Fibroblast of skin of abdomen (primary cell): ENCODE results near the gene MAGI2.
"Not testable (repeated sequence)": the region's sequence is repeated elsewhere in the genome, so short reads cannot be mapped to it uniquely, and the experiment has no call there.

Source experiments
- DNase-seq: peaks from one replicate; pipeline ENCODE4 v3.0.0-alpha.2; 2013

The MAGI2 gene

GRCh38 chr7:78329001-78329655 is 1124.3 kb downstream of the MAGI2 start:
- DNase-seq = peak; percentile 38

DNA sequence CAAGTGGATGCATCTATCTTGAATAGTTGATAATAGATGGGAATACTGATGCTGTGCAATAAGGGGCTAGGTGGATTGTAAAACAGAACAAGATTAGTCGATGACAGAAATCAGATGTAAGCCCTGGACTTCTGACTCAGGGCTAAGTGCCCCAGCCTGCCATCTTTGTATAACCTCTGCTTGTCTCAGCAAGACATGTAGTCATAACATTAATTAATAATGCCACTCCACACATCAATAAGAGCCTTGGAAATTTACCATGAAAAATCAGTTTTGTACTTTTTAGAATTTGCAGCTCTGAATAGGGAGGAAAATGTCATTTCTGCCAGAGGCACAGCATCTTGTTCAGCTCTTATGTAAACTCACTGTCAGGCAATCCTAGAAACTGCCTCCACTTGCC is 1125.7 kb downstream of the MAGI2 start:
- no peak for DNase-seq

- peak; percentile 29 for DNase-seq
Observed at GRCh38 chr7:78326876-78327275, 1126.6 kb downstream of the MAGI2 start.

DNA sequence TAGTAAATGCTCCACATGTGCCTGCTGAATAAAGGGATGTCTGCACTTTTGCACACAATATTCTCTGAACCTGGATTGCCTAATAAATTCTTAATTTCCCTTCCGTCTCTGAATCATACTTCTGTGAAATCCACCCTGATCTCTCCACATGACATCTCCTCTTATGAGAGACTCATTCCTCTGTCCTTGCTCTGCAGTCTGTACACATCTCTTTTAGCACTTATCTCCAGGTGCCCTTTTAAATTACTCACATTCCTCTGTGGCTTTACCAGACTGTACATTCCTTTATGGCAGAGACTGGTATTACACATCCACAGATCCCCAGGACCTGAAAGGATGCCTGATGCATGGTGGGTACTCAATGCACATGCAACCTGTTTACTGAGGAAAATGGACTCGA is 1127.3 kb downstream of the MAGI2 start:
- peak; percentile 77 for DNase-seq

DNA sequence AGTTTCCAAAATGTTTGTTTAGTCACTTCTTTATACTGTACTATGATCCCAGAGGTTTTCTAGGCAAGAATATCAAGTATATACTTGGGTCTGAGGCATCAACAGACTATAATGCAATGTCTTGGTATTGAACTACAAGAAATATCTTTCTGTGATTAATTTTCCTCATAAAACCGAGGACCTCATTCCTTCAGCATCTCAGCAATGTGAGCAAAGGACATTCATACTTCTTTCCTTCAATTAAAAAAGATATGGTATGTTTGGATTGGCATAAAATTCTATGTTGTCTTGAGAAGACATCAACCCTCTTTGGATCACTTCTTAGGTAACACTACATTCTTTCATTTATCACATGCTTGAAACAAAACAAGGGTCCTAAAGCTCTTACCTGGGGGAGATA is 1130.3 kb downstream of the MAGI2 start:
- DNase-seq = peak; percentile 38

DNA sequence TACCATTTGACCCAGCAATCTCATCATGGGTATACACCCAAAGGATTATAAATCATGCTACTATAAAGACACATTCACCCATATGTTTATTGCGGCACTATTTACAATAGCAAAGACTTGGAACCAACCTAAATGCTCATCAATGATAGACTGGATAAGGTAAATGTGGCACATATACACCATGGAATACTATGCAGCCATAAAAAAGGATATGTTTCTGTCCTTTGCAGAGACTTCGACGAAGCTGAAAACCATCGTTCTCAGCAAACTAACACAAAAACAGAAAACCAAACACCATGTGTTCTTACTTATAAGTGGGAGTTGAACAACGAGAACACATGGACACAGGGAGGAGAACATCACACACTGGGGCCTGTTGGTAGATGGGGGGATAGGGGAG is 1131.2 kb downstream of the MAGI2 start:
- DNase-seq = not testable (repeated sequence)

GRCh38 chr7:78317371-78317770 is 1136.1 kb downstream of the MAGI2 start:
- DNase-seq = no peak

GRCh38 chr7:78316110-78316509 is 1137.4 kb downstream of the MAGI2 start:
- no peak for DNase-seq

DNA sequence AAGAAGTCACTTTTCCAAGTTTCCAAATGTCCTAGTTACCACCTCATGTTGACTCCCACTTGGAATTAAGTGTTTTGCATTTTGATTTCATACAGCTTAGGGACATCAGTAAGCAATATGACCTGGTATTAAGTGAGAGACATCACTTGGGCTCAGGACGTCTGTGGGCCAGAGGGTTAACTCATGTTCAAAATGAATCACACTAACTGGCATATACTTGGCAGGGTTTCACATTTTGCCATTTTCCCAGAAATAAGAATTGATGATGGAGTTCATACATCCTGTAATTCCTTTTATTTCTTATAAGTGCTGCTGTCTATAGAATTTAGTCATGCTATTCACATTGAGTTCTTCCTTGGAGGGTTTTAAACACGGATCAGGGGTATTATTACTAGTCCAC is 1138.3 kb downstream of the MAGI2 start:
- DNase-seq = no peak

DNA sequence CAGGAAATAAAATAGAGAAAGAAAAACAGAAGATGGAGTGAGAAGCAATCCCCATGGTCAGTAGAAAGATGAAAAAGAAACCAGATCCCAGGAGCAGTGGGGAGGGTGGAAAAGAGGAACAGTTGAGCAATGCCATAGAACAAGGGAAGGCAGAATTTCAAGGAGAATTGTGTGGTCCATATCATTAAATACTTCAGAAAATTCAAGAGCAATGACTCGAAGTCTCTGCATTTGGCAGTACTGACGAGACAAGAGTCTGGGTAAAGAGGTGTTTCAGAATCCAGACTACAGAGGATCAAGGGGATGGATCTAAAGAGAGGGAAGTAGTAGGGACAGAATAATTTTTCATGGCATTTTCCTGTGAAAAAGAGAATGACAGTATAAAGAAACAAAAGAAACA is 1142.3 kb downstream of the MAGI2 start:
- peak; percentile 56 for DNase-seq

- DNase-seq = no peak
Observed at GRCh38 chr7:78307892-78308291, 1145.6 kb downstream of the MAGI2 start.

GRCh38 chr7:78306634-78307033 is 1146.8 kb downstream of the MAGI2 start:
- no peak for DNase-seq

- peak; percentile 94 for DNase-seq
Observed at GRCh38 chr7:78301407-78301806, 1152.1 kb downstream of the MAGI2 start.

DNA sequence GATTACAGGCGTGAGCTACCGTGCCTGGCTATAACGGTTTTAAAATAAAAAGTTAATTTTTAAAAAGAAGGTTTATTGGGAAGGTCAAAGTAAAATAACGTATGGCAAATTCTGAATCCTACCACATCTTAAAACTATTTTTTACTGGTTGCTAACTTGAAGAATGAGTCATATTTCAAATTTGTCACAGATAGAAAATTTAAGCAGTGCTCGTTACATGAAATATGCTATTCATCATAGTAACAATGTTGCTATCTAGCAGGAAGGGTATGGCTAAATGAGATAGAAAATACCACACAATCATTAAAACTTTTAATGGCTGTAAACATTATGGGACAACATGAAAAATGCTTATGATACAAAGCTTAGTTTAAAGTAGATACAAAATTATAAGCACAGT is 1154.4 kb downstream of the MAGI2 start:
- DNase-seq = peak; percentile 56

DNA sequence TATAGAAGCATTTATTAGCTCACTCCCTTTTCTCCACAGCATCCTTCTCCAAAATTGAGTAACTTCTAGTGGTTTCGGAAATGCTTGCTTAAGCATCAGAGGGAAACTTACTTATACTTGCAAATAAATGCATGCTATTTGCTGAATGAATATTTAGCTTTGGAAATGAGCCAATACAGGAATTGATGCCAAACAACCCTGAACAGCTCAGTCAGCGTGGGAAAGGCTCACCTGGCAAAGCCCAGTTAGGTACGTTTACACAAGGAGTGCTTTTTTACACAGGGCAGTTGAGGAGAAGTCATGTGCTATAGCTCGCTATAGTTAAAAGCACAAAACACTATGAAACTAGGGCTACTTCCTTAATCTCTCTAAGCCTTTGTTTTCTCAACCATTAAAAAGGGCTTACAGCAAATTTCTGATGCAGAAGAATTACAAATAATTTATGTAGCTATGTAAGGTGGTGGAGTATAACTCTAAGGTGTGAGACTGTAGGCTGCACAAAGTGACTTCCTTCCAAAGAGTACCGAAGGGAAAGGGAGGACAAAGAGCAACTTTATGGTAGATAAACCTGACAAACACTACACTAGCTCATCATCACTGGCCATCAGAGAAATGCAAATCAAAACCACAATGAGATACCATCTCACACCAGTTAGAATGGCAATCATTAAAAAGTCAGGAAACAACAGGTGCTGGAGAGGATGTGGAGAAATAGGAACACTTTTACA is 1156.7 kb downstream of the MAGI2 start:
- DNase-seq = no peak

GRCh38 chr7:78296046-78296597 is 1157.3 kb downstream of the MAGI2 start:
- DNase-seq = peak; percentile 51

DNA sequence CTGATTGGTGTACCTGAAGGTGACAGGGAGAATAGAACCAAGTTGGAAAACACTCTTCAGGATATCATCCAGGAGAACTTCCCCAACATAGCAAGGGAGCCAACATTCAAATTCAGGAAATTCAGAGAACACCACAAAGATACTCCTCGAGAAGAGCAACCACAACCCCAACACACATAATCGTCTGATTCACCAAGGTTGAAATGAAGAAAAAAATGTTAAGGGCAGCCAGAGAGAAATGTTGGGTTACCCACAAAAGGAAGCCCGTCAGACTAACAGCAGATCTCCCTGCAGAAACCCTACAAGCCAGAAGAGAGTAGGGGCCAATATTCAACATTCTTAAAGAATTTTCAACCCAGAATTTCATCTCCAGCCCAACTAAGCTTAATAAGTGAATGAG is 1164.0 kb downstream of the MAGI2 start:
- DNase-seq = not testable (repeated sequence)

DNA sequence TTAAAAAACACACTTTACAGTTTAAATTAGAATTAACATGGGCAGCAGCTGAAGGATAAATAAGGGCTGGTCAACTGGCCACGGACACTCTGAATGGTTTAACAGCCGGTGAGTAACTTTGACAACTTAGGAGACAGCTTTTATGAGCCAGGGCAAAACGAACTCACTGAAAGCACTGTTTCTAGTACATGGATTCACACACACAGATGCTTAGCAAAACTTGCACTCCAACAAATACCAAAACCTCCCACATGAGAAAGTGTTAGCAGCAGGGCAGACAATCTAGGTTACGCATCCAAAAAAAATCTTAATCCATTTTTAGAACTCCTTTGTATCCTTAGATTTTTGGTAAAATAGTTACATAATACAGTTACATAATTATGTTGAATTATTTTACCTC is 1168.5 kb downstream of the MAGI2 start:
- no peak for DNase-seq

- no peak for DNase-seq
Observed at GRCh38 chr7:78280276-78280675, 1173.2 kb downstream of the MAGI2 start.

- no peak for DNase-seq
Observed at GRCh38 chr7:78279457-78279856, 1174.0 kb downstream of the MAGI2 start.

DNA sequence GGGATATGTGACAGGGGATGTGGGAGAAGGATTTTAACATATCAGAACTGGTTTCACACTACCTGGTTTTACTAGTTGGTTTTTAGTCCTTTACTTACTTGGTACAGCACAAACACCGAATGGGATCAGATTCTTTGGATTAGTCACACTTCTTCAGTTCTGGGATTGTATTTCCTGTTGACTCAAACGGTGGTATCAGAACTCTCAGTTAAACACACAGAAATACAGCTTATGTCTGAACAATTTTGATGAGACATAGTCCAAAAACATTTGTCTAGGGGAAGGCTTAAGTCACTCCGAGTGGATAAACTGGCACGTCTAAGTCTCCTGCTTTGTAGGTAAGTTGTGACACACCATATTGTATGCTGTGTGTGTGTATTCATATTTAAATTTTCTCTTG is 1174.4 kb downstream of the MAGI2 start:
- peak; percentile 83 for DNase-seq

- no peak for DNase-seq
Observed at GRCh38 chr7:78267141-78267540, 1186.3 kb downstream of the MAGI2 start.

DNA sequence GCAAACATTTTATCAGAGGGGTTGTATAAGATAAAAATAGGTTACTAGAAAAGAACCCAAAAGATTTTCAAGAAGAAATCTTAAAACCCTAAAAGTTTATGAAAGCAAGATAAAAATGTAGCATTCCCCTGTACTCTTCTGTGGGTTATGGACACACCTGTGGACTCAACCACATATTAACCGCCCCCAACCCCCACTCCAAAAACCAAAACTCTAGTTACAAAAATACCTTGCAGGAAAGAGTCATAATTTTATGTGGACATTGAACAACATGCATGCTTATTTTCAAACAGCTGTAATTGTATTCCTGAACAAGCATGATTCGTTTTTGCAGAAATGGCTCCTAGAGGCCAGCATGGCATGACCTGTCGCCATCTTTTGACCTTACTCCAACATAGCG is 1188.0 kb downstream of the MAGI2 start:
- no peak for DNase-seq

DNA sequence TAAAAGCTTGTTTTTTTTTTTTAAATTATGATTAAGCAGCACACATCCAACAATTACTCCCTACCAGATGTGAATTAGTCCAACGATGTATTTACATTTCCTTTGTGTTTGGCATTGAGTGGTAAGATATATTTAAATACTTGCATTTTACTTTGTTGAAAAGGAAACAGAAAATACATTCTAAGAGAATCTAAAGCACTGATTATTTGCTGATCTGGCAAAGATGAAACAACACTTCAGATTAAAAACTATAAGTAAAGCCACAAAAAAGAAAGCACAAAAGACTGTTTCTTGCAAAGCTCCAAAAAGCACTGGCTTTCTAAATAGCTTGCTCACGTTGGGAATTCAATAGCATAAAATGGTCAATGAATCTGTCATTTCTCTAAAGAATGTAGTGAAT is 1188.4 kb downstream of the MAGI2 start:
- DNase-seq = no peak
